HG03095 (cell line): ENCODE data around the gene HPSE2.
"Not testable (repeated sequence)": the region's sequence is repeated elsewhere in the genome, so short reads cannot be mapped to it uniquely, and the experiment has no call there.

Experiments
- ATAC-seq: cut with Tn5 transposase; IDR thresholded peaks from one replicate; pipeline ENCODE4 v1.9.1; 2021; ENCODE audit warnings: moderate library complexity; ENCODE audit not compliant: unreplicated experiment

The HPSE2 gene

GRCh38 chr10:98577578-98577977 lies 658.1 kb downstream of the HPSE2 start:
- no peak for ATAC-seq

GRCh38 chr10:98577168-98577567 lies 658.5 kb downstream of the HPSE2 start:
- no peak for ATAC-seq

- no peak for ATAC-seq
Measured at GRCh38 chr10:98576096-98576495, 659.6 kb downstream of the HPSE2 start.

GRCh38 chr10:98572594-98572993 lies 663.1 kb downstream of the HPSE2 start:
- ATAC-seq: no peak

GRCh38 chr10:98570834-98571233 lies 664.8 kb downstream of the HPSE2 start:
- no peak for ATAC-seq

GRCh38 chr10:98569853-98570252 lies 665.8 kb downstream of the HPSE2 start:
- ATAC-seq: no peak

GRCh38 chr10:98568551-98568950 lies 667.1 kb downstream of the HPSE2 start:
- no peak for ATAC-seq

GRCh38 chr10:98567391-98568133 lies 668.1 kb downstream of the HPSE2 start:
- no peak for ATAC-seq

GRCh38 chr10:98563811-98564210 lies 671.8 kb downstream of the HPSE2 start:
- ATAC-seq: no peak

- no peak for ATAC-seq
Measured at GRCh38 chr10:98560565-98560964, 675.1 kb downstream of the HPSE2 start.

- no peak for ATAC-seq
Measured at GRCh38 chr10:98556061-98556460, 679.6 kb downstream of the HPSE2 start.

GRCh38 chr10:98555021-98555619 lies 680.5 kb downstream of the HPSE2 start:
- no peak for ATAC-seq

- ATAC-seq: not testable (repeated sequence)
Measured at GRCh38 chr10:98541561-98541960, 694.1 kb downstream of the HPSE2 start.

GRCh38 chr10:98539578-98539977 lies 696.1 kb downstream of the HPSE2 start:
- ATAC-seq: no peak

GRCh38 chr10:98538472-98538871 lies 697.2 kb downstream of the HPSE2 start:
- no peak for ATAC-seq

- no peak for ATAC-seq
Measured at GRCh38 chr10:98536551-98536950, 699.1 kb downstream of the HPSE2 start.

GRCh38 chr10:98533746-98534445 lies 701.8 kb downstream of the HPSE2 start:
- ATAC-seq: no peak

GRCh38 chr10:98533241-98533640 lies 702.4 kb downstream of the HPSE2 start:
- ATAC-seq: no peak

GRCh38 chr10:98528805-98529183 lies 706.9 kb downstream of the HPSE2 start:
- ATAC-seq: no peak

GRCh38 chr10:98528166-98528804 lies 707.4 kb downstream of the HPSE2 start:
- ATAC-seq: no peak

- no peak for ATAC-seq
Measured at GRCh38 chr10:98525969-98526368, 709.7 kb downstream of the HPSE2 start.

- no peak for ATAC-seq
Measured at GRCh38 chr10:98524124-98524523, 711.5 kb downstream of the HPSE2 start.
